OCI-LY3 (cell line): ENCODE measurements around the gene NOL3.

ENCODE experiments used
- H2AFZ ChIP-seq: fragments of 200-600, 300-600 bp; shearing (Covaris generic); 2 replicates; pipeline ENCODE4 v1.6.0; 2014; ENCODE audit warnings: antibody characterized with exemption, low read depth, low read length
- H3K27ac ChIP-seq: fragments of 200-600, 300-600 bp; sonication (generic); 2 replicates; pipeline ENCODE4 v1.5.1; 2014; ENCODE audit warnings: mild to moderate bottlenecking, low read length, moderate library complexity, mixed read lengths
- H3K27me3 ChIP-seq: fragments of 200-600, 300-600 bp; sonication (generic); 2 replicates; pipeline ENCODE4 v1.6.1; 2014; ENCODE audit warnings: low read depth, low read length, mixed read lengths
- H3K36me3 ChIP-seq: fragments of 200-600, 300-600 bp; sonication (generic); replicated peaks from 2 replicates; pipeline ENCODE3; 2014; ENCODE audit warnings: low read depth, low read length, mixed read lengths
- H3K4me1 ChIP-seq: fragments of 300-600, 200-600 bp; sonication (generic); 2 replicates; pipeline ENCODE4 v1.6.1; 2014; ENCODE audit warnings: low read length, mixed read lengths
- H3K4me2 ChIP-seq: fragments of 200-600, 300-600 bp; sonication (generic); 2 replicates; pipeline ENCODE4 v1.6.1; 2014; ENCODE audit warnings: low read length, mixed read lengths
- H3K4me3 ChIP-seq: fragments of 300-600, 200-600 bp; sonication (generic); 2 replicates; pipeline ENCODE4 v1.5.1; 2014; ENCODE audit warnings: antibody characterized with exemption, mild to moderate bottlenecking, low read length, moderate library complexity
- H3K79me2 ChIP-seq: fragments of 300-600, 200-600 bp; shearing (Covaris generic); 2 replicates; pipeline ENCODE4 v1.6.1; 2014; ENCODE audit warnings: mild to moderate bottlenecking, low read length, mixed read lengths
- H3K9ac ChIP-seq: fragments of 300-600, 200-600 bp; shearing (Covaris generic); 2 replicates; pipeline ENCODE4 v1.6.0; 2014; ENCODE audit warnings: mild to moderate bottlenecking, low read length, moderate library complexity
- H3K9me3 ChIP-seq: fragments of 200-600, 300-600 bp; shearing (Covaris generic); 2 replicates; pipeline ENCODE4 v1.6.1; 2014; ENCODE audit warnings: low read length, mixed read lengths; ENCODE audit not compliant: insufficient read depth
- H4K20me1 ChIP-seq: fragments of 200-600, 300-600 bp; sonication (generic); 2 replicates; pipeline ENCODE4 v1.6.1; 2016; ENCODE audit warnings: low read length, mixed read lengths; ENCODE audit not compliant: insufficient read depth
- EZH2phosphoT487 ChIP-seq: fragments of 200-600 bp; shearing (Covaris generic); IDR thresholded peaks from 2 replicates; pipeline ENCODE4 v1.6.1; 2018; ENCODE audit warnings: antibody characterized with exemption, mixed run types, low read depth
- TF ChIP-seq, protein P1 (sequence below): fragments of 200-600, 300-600 bp; sonication (generic); IDR thresholded peaks from 2 replicates; pipeline ENCODE4 v1.5.1; 2014; ENCODE audit warnings: antibody characterized with exemption, low read length, low read depth

Gene NOL3

DNA sequence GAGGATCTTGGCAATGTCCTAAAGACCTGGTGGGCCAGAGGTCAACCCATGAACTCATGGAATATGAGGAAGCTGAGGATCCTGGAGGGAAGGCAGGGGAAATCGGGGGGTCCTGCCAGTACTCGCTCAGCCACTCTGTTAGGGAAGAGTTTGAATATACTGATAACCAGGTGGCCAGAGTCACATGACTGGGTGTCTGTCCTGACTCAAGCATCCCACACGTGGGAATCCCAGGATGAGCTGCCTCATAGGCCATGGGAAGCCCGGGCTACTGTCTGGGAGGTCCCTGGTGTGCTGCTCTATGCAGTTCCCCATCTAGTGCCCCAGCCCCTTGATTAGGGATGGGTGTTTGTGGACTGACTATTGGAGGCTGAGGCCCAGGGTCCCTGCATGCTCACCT lies 18.0 kb downstream of the NOL3 start:
- peaks cover 21% of the 10 kb centered on the region for H3K4me1 ChIP-seq
- no peak for TF ChIP-seq EZH2phosphoT487
- TF ChIP-seq, protein P1, sequence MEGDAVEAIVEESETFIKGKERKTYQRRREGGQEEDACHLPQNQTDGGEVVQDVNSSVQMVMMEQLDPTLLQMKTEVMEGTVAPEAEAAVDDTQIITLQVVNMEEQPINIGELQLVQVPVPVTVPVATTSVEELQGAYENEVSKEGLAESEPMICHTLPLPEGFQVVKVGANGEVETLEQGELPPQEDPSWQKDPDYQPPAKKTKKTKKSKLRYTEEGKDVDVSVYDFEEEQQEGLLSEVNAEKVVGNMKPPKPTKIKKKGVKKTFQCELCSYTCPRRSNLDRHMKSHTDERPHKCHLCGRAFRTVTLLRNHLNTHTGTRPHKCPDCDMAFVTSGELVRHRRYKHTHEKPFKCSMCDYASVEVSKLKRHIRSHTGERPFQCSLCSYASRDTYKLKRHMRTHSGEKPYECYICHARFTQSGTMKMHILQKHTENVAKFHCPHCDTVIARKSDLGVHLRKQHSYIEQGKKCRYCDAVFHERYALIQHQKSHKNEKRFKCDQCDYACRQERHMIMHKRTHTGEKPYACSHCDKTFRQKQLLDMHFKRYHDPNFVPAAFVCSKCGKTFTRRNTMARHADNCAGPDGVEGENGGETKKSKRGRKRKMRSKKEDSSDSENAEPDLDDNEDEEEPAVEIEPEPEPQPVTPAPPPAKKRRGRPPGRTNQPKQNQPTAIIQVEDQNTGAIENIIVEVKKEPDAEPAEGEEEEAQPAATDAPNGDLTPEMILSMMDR: no peak
- H3K9me3 ChIP-seq: no peaks in the 10 kb centered on the region
- peaks cover 17% of the 10 kb centered on the region for H3K79me2 ChIP-seq
- H3K36me3 ChIP-seq: peaks cover 2% of the 10 kb centered on the region
- no peak overlapping the region for H3K4me3 ChIP-seq
- H3K27ac ChIP-seq: no peak overlapping the region
- no peak overlapping the region for H3K4me2 ChIP-seq
- no peak overlapping the region for H2AFZ ChIP-seq
- no peaks in the 10 kb centered on the region for H3K27me3 ChIP-seq
- H3K9ac ChIP-seq: no peak overlapping the region
- H4K20me1 ChIP-seq: no peaks in the 10 kb centered on the region

DNA sequence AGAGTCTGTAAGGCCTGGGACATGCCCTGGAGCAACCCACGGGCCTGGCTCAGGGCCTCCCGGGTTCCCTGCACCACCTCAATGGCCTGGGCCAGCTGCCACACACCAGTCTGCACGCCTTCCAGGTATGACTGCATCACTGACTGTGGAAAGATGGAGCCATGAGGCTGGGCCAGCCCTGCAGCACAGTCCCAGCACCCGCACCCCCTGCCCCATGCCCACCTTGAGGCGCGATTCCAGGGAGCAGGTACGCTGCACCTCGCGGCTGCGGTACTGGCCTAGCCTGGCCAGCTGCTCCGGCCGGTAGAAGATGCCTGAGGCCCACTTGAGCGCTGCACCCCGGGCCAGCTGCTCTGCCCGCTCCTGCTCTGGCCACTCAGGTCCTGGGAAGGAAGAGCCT lies 18.5 kb downstream of the NOL3 start:
- no peaks in the 10 kb centered on the region for H3K9me3 ChIP-seq
- H3K4me2 ChIP-seq: no peak overlapping the region
- no peak overlapping the region for H2AFZ ChIP-seq
- no peak overlapping the region for H3K9ac ChIP-seq
- no peak overlapping the region for H3K27ac ChIP-seq
- peaks cover 24% of the 10 kb centered on the region for H3K4me1 ChIP-seq
- no peaks in the 10 kb centered on the region for H3K27me3 ChIP-seq
- peaks cover 7% of the 10 kb centered on the region for H3K36me3 ChIP-seq
- H3K79me2 ChIP-seq: peaks cover 21% of the 10 kb centered on the region
- H3K4me3 ChIP-seq: no peak overlapping the region
- no peaks in the 10 kb centered on the region for H4K20me1 ChIP-seq
- TF ChIP-seq, protein P1: no peak
- no peak for TF ChIP-seq EZH2phosphoT487

DNA sequence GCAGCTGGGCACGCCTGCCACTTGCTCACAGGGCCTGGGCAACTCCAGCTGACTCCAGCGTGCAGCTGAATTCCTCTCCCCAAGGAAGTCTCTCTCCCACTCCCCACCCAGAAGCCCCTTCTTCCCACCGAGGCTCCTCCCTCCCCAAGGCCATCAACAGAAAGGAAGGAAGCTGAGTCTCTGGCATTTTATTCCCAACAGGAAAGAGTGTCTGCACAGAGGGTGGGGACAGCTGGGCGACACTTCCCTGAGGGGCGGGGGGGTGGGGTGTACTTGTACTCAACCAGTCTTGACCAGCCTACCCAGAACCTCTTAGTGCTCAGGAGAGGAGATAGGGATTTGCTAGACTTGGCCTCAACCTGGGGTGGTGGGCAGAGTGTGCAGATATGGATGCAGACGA lies 19.7 kb downstream of the NOL3 start, which contains the start of gene EXOC3L1:
Gene EXOC3L1, minus strand, starts transcription at position 96 of the 400 bp plus-strand sequence. CDS start 460 bp downstream, outside the sequence.
- no peak within 1 kb of the TSS for H3K4me2 ChIP-seq
- H3K9ac ChIP-seq: no peak within 1 kb of the TSS
- peaks cover 19% of the 10 kb centered on the region for H3K4me1 ChIP-seq
- H3K27ac ChIP-seq: no peak within 1 kb of the TSS
- H3K9me3 ChIP-seq: no peaks in the 10 kb centered on the region
- H3K4me3 ChIP-seq: no peak within 1 kb of the TSS
- no peak for TF ChIP-seq EZH2phosphoT487
- TF ChIP-seq, protein P1: no peak
- H3K36me3 ChIP-seq: peaks cover 18% of the 10 kb centered on the region
- H2AFZ ChIP-seq: no peak within 1 kb of the TSS; the same call in 1 of the 2 replicates
- H4K20me1 ChIP-seq: no peaks in the 10 kb centered on the region
- H3K27me3 ChIP-seq: no peaks in the 10 kb centered on the region
- peaks cover 32% of the 10 kb centered on the region for H3K79me2 ChIP-seq

DNA sequence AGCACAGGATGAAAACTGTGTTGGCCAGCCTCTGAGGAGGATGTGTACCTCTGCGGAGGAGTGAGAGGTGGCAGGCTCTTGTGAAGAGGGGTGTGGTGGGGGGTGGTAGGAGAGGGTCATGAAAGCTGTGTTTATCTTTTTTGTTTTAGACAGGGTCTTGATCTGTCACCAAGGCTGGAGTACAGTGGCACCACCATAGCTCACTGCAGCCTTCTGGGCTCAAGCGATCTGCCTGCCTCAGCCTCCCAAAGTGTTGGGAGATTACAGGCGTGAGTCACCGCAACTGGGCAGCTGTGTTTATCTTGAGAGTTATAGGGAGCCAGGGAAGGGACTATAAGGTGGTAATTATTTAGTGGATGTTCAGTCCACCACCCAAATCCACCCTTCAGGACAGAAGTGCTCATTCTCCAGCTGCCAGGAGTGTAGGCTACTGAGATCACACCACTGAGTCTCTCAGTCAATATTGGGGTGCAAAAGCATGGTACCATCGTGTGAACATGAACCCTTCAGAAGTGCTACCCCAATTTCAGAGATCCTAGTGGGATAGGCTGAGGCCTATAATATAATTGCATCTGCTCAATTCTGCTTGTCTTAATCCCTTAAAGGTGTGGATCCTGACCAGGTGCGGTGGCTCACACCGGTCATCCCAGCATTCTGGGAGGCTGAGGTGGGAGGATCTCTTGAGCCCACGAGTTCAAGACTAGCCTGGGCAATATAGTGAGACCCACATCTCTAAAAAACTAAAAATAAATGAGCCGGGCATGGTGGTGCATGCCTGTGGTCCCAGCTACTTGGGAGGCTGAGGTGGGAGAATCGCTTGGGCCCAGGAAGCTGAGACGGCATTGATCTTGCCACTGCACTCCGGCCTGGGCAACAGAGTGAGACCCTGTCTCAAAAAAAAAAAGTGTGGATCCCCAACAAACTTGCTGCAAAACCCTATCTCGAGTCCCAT lies 20.4 kb downstream of the NOL3 start:
- no peak overlapping the region for H3K27ac ChIP-seq

More for the DNA sequence above, 20.4 kb downstream of the NOL3 start:
- peaks cover 13% of the 10 kb centered on the region for H3K4me1 ChIP-seq
- no peaks in the 10 kb centered on the region for H3K27me3 ChIP-seq
- no peak overlapping the region for H2AFZ ChIP-seq
- no peak overlapping the region for H3K9ac ChIP-seq
- H4K20me1 ChIP-seq: no peaks in the 10 kb centered on the region
- peaks cover 21% of the 10 kb centered on the region for H3K36me3 ChIP-seq
- peak overlapping the region; percentile 56 for H3K4me2 ChIP-seq
- TF ChIP-seq EZH2phosphoT487: no peak
- TF ChIP-seq, protein P1: no peak
- no peak overlapping the region for H3K4me3 ChIP-seq
- H3K9me3 ChIP-seq: no peaks in the 10 kb centered on the region
- peaks cover 32% of the 10 kb centered on the region for H3K79me2 ChIP-seq
